NCI-H2081 (cell line): ENCODE measurements around the gene TH.

Source experiments
- DNase-seq, 2 experiments: peaks; one replicate each; lab custom pipeline; 2025; lab: John Stamatoyannopoulos, UW

TH gene

GRCh38 chr11:2171591-2172003 lies at the start of gene TH:
Gene TH, minus strand, starts transcription at chr11:2171815. Its CDS starts 29 bp downstream, at chr11:2171786.
- DNase-seq = no peak

- no peak for DNase-seq
Observed at GRCh38 chr11:2221024-2221423, 49.4 kb upstream of the TH start.

GRCh38 chr11:2220173-2220771 lies 48.7 kb upstream of the TH start:
- no peak for DNase-seq

GRCh38 chr11:2219318-2220017 lies 47.9 kb upstream of the TH start:
- DNase-seq = no peak

- DNase-seq = no peak
Observed at GRCh38 chr11:2218031-2218633, 46.5 kb upstream of the TH start.

- no peak for DNase-seq
Observed at GRCh38 chr11:2217211-2218030, 45.8 kb upstream of the TH start.

- DNase-seq = no peak
Observed at GRCh38 chr11:2216400-2217064, 44.9 kb upstream of the TH start.

- DNase-seq = no peak
Observed at GRCh38 chr11:2215561-2216399, 44.2 kb upstream of the TH start.

- no peak for DNase-seq
Observed at GRCh38 chr11:2215230-2215560, 43.6 kb upstream of the TH start.

GRCh38 chr11:2214527-2215229 lies 43.1 kb upstream of the TH start:
- no peak for DNase-seq

GRCh38 chr11:2213890-2214526 lies 42.4 kb upstream of the TH start:
- DNase-seq = no peak

- peak in 1 of 2 experiments; percentile 13 for DNase-seq
Observed at GRCh38 chr11:2213384-2213842, 41.8 kb upstream of the TH start.

GRCh38 chr11:2212411-2213251 lies 41.0 kb upstream of the TH start:
- no peak for DNase-seq

GRCh38 chr11:2211113-2211971 lies 39.7 kb upstream of the TH start:
- DNase-seq = peak; percentile 91 to 98

- no peak for DNase-seq
Observed at GRCh38 chr11:2210366-2211112, 38.9 kb upstream of the TH start.

GRCh38 chr11:2209900-2210321 lies 38.3 kb upstream of the TH start:
- DNase-seq = no peak

GRCh38 chr11:2209370-2209801 lies 37.8 kb upstream of the TH start:
- no peak for DNase-seq
